ENCODE measurements around the gene JPT1. TPM values are rescaled to one million over a fixed set of nuclear protein-coding genes. Genes with fewer than 3 reads are reported as not detected.

The JPT1 gene
- total and polyA plus RNA-seq, 8 donors: 8.0 to 405 (median 115) TPM

DNA sequence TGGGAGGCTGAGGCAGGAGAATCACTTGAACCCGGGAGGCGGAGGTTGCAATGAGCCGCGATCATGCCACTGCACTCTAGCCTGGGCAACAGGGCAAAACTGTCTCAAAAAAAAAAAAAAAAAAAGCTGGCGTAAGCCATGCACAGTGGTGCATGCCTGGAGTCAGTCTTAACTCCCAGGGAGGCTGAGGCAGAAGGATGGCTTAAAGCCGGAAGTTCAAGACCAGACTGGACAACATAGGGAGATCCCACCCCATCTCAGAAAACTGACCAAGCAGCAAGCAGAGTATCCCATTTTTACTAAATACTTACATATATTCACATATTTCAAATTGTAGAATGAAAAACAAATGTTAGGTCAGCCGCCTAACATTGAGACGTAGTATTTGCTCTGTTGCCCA is 27.4 kb downstream of the JPT1 start:
- no peak for DNase-seq
- H3K27ac ChIP-seq: no peak overlapping the region
- peaks cover 21 to 56% (median 49%) of the 10 kb centered on the region in 4 donors for H3K4me1 ChIP-seq
- TF ChIP-seq, protein P1, sequence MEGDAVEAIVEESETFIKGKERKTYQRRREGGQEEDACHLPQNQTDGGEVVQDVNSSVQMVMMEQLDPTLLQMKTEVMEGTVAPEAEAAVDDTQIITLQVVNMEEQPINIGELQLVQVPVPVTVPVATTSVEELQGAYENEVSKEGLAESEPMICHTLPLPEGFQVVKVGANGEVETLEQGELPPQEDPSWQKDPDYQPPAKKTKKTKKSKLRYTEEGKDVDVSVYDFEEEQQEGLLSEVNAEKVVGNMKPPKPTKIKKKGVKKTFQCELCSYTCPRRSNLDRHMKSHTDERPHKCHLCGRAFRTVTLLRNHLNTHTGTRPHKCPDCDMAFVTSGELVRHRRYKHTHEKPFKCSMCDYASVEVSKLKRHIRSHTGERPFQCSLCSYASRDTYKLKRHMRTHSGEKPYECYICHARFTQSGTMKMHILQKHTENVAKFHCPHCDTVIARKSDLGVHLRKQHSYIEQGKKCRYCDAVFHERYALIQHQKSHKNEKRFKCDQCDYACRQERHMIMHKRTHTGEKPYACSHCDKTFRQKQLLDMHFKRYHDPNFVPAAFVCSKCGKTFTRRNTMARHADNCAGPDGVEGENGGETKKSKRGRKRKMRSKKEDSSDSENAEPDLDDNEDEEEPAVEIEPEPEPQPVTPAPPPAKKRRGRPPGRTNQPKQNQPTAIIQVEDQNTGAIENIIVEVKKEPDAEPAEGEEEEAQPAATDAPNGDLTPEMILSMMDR (IDR thresholded peaks at IDR 0.05): no peak
- TF ChIP-seq POLR2AphosphoS5 (IDR thresholded peaks at IDR 0.05): no peak
- no peak for TF ChIP-seq EP300 (IDR thresholded peaks at IDR 0.05)
- no peak for TF ChIP-seq POLR2A (IDR thresholded peaks at IDR 0.05)
- intact Hi-C loops (cut with DNase I; ENCODE audit: low total_unique reads): no loop called here
- H3K36me3 ChIP-seq: peaks cover 10 to 23% (median 20%) of the 10 kb centered on the region in 4 donors
- H3K27me3 ChIP-seq: no peaks in the 10 kb centered on the region
- no peaks in the 10 kb centered on the region for H3K9me3 ChIP-seq
- H3K4me3 ChIP-seq: no peak overlapping the region
- WGBS, 5 donors: 84 to 98% (median 89%) methylated on average over 8 of the region's 8 CpGs

DNA sequence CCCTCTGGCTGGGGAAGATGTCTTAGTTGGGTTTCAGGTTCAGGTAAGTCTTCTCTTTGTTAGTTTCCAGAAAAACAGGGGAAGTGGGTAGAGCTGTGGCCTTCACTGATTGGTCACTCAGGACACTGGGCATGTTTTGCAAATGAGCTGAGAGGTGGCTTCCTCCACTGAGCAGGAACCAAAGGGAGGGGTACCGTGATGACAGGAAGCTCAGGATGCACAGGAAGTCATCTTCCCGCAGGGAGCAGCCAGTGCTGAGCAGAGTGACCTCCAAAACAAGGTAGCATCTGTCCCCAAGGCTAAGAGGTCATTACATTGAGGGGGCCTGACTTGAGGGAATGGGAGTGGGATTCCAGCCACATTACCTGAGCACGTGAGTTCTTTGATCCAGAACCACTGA is 28.3 kb downstream of the JPT1 start:
- H3K4me3 ChIP-seq: no peak overlapping the region
- no peak for DNase-seq
- H3K4me1 ChIP-seq: peaks cover 21 to 54% (median 43%) of the 10 kb centered on the region in 4 donors
- no peaks in the 10 kb centered on the region for H3K9me3 ChIP-seq
- intact Hi-C loops (cut with DNase I; ENCODE audit: low total_unique reads): no loop called here
- 62 to 79% (median 67%) methylated on average over 3 of the region's 3 CpGs for WGBS, 5 donors
- TF ChIP-seq POLR2AphosphoS5 (IDR thresholded peaks at IDR 0.05): no peak
- TF ChIP-seq EP300 (IDR thresholded peaks at IDR 0.05): no peak
- no peak for TF ChIP-seq POLR2A (IDR thresholded peaks at IDR 0.05)
- TF ChIP-seq, protein P1 (IDR thresholded peaks at IDR 0.05): no peak
- peaks cover 10 to 29% (median 27%) of the 10 kb centered on the region in 4 donors for H3K36me3 ChIP-seq
- H3K27ac ChIP-seq: peak overlapping the region in 2 of 5 donors; percentile 85 to 87
- H3K27me3 ChIP-seq: no peaks in the 10 kb centered on the region

DNA sequence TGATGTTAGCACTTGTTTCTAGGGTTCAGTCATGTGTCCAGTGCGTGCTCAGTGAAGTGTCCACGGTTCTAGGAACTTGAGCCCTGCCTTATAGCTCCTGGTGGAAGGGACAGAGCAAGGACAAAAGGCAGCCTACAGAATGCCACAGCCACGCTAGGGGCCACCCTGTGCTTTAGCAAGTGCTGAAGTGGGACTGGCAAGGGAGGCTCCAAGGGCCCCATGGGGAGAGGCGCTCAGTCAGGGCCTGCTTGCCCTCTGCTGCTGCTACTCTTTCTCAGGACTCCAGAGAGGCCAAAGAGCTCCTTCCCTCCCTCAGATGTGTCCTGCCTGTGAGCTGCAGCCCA is 29.5 kb downstream of the JPT1 start:
- Histone ChIP-seq H3K36me3 (peaks cover 5 to 32% (median 28%) of the 10 kb centered on the region in 4 donors), H3K9me3 (no peaks in the 10 kb centered on the region), H3K4me1 (peaks cover 12 to 49% (median 31%) of the 10 kb centered on the region in 4 donors), H3K4me3 (no peak overlapping the region), H3K27me3 (no peaks in the 10 kb centered on the region), H3K27ac (peak overlapping the region; percentile 54 to 87 (median 77))
- TF ChIP-seq, protein P1 (IDR thresholded peaks at IDR 0.05): no peak
- TF ChIP-seq POLR2A (IDR thresholded peaks at IDR 0.05): no peak
- TF ChIP-seq POLR2AphosphoS5 (IDR thresholded peaks at IDR 0.05): no peak
- TF ChIP-seq EP300 (IDR thresholded peaks at IDR 0.05): no peak
- intact Hi-C loops (cut with DNase I; ENCODE audit: low total_unique reads): no loop called here
- DNase-seq: peak in 1 of 2 donors; percentile 36
- 78 to 86% (median 79%) methylated on average over 2 to 4 of the region's 4 CpGs for WGBS, 5 donors

DNA sequence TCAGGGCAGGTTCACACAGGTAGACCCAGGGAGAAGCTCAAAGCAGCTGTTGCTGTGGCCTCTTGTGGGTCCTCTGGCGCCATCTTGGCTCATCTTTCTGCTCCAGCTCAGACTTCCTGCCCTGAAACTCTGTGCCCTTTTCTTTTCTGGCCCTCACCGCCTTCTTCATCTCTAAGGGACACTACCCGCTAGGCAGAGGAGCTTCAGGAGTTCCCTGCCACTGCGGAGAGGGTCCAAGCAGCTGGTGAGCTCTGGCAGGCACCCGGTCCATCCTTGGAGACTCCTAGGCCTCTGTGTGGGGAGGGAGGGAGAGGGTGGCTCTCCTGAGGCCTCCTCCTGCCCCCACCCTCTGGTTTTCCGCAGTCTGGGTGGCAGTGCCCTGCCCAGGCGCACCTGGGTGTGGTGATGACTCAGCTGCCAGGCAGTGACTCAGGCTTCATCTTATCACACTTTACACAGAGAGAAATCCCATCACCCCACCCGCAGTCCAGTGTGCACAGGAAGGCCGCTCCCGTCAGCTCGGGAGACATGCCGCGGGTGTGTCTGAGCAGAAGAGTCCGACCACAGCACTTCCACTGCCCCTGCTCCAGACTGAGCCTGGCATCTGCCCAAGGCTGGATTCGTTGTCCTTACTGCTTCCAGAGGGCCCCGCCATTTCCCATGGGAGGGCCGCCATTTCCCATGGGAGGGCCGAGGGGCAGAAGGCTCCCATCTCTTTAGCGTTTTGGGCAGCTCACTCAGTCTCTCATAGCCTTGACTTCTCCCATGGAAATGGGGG is 30.1 kb downstream of the JPT1 start:
- 36 to 46% (median 41%) methylated on average over 17 to 19 of the region's 19 CpGs for WGBS, 5 donors
- intact Hi-C loops (cut with DNase I; ENCODE audit: low total_unique reads): no loop called here
- TF ChIP-seq POLR2AphosphoS5 (IDR thresholded peaks at IDR 0.05): peak in 2 of 3 donors; percentile 79 to 87
- peak in 1 of 4 donors; percentile 12 for TF ChIP-seq POLR2A (IDR thresholded peaks at IDR 0.05)
- TF ChIP-seq EP300 (IDR thresholded peaks at IDR 0.05): no peak
- Histone ChIP-seq H3K27me3 (no peaks in the 10 kb centered on the region), H3K36me3 (peaks cover 0 to 28% (median 23%) of the 10 kb centered on the region in 4 donors), H3K4me3 (no peak overlapping the region), H3K9me3 (no peaks in the 10 kb centered on the region), H3K4me1 (peaks cover 12 to 48% (median 28%) of the 10 kb centered on the region in 4 donors), H3K27ac (peak overlapping the region; percentile 54 to 87 (median 77))
- DNase-seq: peak; percentile 88 to 95

Measured in stomach (tissue), 9 donors.